HEK293 (cell line): Measurements from ENCODE around the gene HDAC8.

Experiments
- CTCF ChIA-PET: fragments of 350-600 bp; formaldehyde crosslinking; extraction: SDS; loops from one replicate; lab custom pipeline; 2021; ENCODE audit warnings: antibody characterized with exemption; lab: Yijun Ruan, JAX
- POLR2A ChIA-PET: fragments of 300-600 bp; formaldehyde crosslinking; extraction: SDS; loops from one replicate; lab custom pipeline; 2020; ENCODE audit warnings: antibody characterized with exemption, inconsistent platforms; lab: Yijun Ruan, JAX
- H3K27ac ChIP-seq: fragments of 200-500 bp; sonication (Bioruptor generic); 2 replicates; pipeline ENCODE4 v1.5.1; 2014; ENCODE audit warnings: low read depth, low read length, control low read depth, inconsistent platforms; ENCODE audit errors: extremely low read depth
- H3K36me3 ChIP-seq, 2 experiments: fragments of 200-500 bp in 1 of 2; sonication (Bioruptor generic) in 1 of 2; 1 replicate in 1 of 2; 2 replicates in 1 of 2; pipeline ENCODE4 v1.5.1; 2014 to 2017; ENCODE audit warnings: inconsistent platforms in 2 of 2, low read length in 2 of 2; ENCODE audit not compliant: control insufficient read depth in 2 of 2, insufficient read depth in 1 of 2
- H3K4me1 ChIP-seq: fragments of 200-500 bp; sonication (Bioruptor generic); 2 replicates; pipeline ENCODE4 v1.5.1; 2014; ENCODE audit warnings: mild to moderate bottlenecking, low read length, inconsistent platforms; ENCODE audit not compliant: control insufficient read depth, insufficient read depth
- H3K4me3 ChIP-seq: 2 replicates; pipeline ENCODE4 v1.5.1; 2011; ENCODE audit warnings: low read depth, mild to moderate bottlenecking, control low read depth, low read length, moderate library complexity
- H3K9me3 ChIP-seq: fragments of 200-500 bp; sonication (Bioruptor generic); 2 replicates; pipeline ENCODE4 v1.5.1; 2014; ENCODE audit warnings: low read depth, low read length, inconsistent platforms; ENCODE audit not compliant: control insufficient read depth, insufficient read depth
- IKZF3 ChIP-seq: fragments of 450-650 bp; IDR thresholded peaks from 2 replicates; pipeline ENCODE4 v1.5.0; 2018; ENCODE audit warnings: missing biosample characterization, mild to moderate bottlenecking, missing genetic modification characterization, moderate library complexity
- SETDB1 ChIP-seq: IDR thresholded peaks from one replicate; pipeline ENCODE4 v1.6.1; 2017; ENCODE audit warnings: mild to moderate bottlenecking, low read length, moderate library complexity, mixed read lengths; ENCODE audit not compliant: insufficient read length
- ZNF157 ChIP-seq: fragments of 450-650 bp; formaldehyde crosslinking; IDR thresholded peaks from 2 replicates; pipeline ENCODE4 v1.5.1; 2016; ENCODE audit warnings: missing biosample characterization, missing genetic modification characterization
- ZNF169 ChIP-seq: fragments of 450-650 bp; formaldehyde crosslinking; IDR thresholded peaks from 2 replicates; pipeline ENCODE4 v1.5.1; 2016; ENCODE audit warnings: missing biosample characterization, missing genetic modification characterization
- ZNF174 ChIP-seq: fragments of 450-650 bp; formaldehyde crosslinking; IDR thresholded peaks from 2 replicates; pipeline ENCODE4 v1.5.0; 2017; ENCODE audit warnings: missing biosample characterization, mild to moderate bottlenecking, missing genetic modification characterization
- ZNF239 ChIP-seq: fragments of 450-650 bp; formaldehyde crosslinking; IDR thresholded peaks from 2 replicates; pipeline ENCODE4 v1.5.1; 2016; ENCODE audit warnings: missing biosample characterization, missing genetic modification characterization
- ZNF292 ChIP-seq: fragments of 450-650 bp; formaldehyde crosslinking; IDR thresholded peaks from 2 replicates; pipeline ENCODE4 v1.5.1; 2016; ENCODE audit warnings: low read depth, missing biosample characterization, missing genetic modification characterization, borderline replicate concordance
- ZNF544 ChIP-seq: fragments of 450-650 bp; formaldehyde crosslinking; IDR thresholded peaks from 2 replicates; pipeline ENCODE4 v1.5.0; 2017; ENCODE audit warnings: missing biosample characterization, missing genetic modification characterization
- ZNF558 ChIP-seq: fragments of 450-650 bp; formaldehyde crosslinking; IDR thresholded peaks from 2 replicates; pipeline ENCODE4 v1.5.1; 2016; ENCODE audit warnings: missing biosample characterization, missing genetic modification characterization
- ZNF660 ChIP-seq: fragments of 450-650 bp; IDR thresholded peaks from 2 replicates; pipeline ENCODE4 v1.5.1; 2018; ENCODE audit warnings: missing biosample characterization, mild to moderate bottlenecking, missing genetic modification characterization
- ZNF791 ChIP-seq: fragments of 450-650 bp; formaldehyde crosslinking; IDR thresholded peaks from 2 replicates; pipeline ENCODE4 v1.5.1; 2016; ENCODE audit warnings: missing biosample characterization, missing genetic modification characterization
- TF ChIP-seq, protein P1 (sequence below): fragments of 450-650 bp; formaldehyde crosslinking; IDR thresholded peaks from 2 replicates; pipeline ENCODE4 v1.5.1; 2016; ENCODE audit warnings: missing biosample characterization, missing genetic modification characterization
- TF ChIP-seq, protein P2 (sequence below): fragments of 450-650 bp; formaldehyde crosslinking; IDR thresholded peaks from 2 replicates; pipeline ENCODE4; 2016; ENCODE audit warnings: missing biosample characterization, missing genetic modification characterization
- TF ChIP-seq, protein P3 (sequence below): fragments of 450-650 bp; formaldehyde crosslinking; IDR thresholded peaks from 2 replicates; pipeline ENCODE4 v1.5.1; 2016; ENCODE audit warnings: missing biosample characterization, missing genetic modification characterization

The HDAC8 gene

DNA sequence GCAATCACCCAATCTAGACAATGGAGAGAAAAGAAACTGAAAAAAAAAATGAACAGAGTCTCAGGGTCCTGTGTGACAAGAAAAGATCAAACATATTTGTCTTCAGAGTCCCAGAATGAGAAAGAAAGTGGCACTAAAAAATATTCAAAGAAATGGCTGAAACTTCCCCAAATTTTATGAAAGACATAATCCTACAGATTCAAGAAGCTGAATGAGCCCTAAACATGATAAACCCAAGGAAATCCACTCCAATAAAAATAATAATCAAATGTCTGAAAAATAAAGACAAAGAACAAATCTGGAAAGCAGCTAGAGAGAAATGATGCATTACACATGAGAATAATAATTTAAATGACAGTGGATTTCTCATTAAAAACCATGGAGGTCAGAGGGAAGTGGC is 136.6 kb downstream of the HDAC8 start:
- H3K27ac ChIP-seq, result no peak overlapping the region
- H3K9me3 ChIP-seq, result peaks cover 5% of the 10 kb centered on the region
- no peak overlapping the region for H3K4me3 ChIP-seq
- POLR2A ChIA-PET, result no interaction called here
- peak; percentile 93 for TF ChIP-seq ZNF558 (tag by site-specific recombination)
- no peak for TF ChIP-seq ZNF660
- H3K4me1 ChIP-seq, result no peaks in the 10 kb centered on the region
- peaks cover 0 to 3% of the 10 kb centered on the region in 2 experiments; a peak in 1 of 3 replicates for H3K36me3 ChIP-seq
- CTCF ChIA-PET, result no interaction called here

DNA sequence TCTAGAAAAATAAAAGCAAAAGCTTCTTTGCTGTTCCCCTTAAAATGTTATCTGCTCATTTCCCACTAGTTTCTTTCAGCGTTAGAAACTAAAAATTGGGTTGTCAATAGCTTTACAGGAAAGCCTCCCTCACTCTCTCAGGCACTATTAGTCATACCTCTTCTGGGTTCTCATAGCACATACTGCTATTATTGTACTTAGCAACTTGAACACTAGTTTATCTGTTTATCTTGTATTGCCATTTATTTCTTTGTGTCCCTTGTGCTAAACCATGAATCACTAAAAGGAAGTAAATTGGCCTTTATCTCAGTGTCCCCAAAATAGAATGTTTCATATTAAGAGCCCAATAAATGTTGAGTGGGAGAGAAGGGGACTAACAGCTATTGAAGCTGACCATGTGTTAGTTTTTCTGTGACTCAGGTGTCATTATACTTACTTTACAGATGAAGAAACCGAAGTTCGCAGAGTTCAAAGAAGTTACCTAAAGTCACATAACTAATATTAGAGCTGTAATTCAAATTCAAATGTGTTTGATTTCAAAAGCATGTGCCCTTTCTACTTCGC is 142.2 kb downstream of the HDAC8 start:
- Histone ChIP-seq H3K4me3 (no peak overlapping the region), H3K9me3 (no peaks in the 10 kb centered on the region; the same call in 1 of the 2 replicates), H3K27ac (no peak overlapping the region), H3K4me1 (no peaks in the 10 kb centered on the region), H3K36me3 (no peaks in the 10 kb centered on the region)
- TF ChIP-seq, protein P1, sequence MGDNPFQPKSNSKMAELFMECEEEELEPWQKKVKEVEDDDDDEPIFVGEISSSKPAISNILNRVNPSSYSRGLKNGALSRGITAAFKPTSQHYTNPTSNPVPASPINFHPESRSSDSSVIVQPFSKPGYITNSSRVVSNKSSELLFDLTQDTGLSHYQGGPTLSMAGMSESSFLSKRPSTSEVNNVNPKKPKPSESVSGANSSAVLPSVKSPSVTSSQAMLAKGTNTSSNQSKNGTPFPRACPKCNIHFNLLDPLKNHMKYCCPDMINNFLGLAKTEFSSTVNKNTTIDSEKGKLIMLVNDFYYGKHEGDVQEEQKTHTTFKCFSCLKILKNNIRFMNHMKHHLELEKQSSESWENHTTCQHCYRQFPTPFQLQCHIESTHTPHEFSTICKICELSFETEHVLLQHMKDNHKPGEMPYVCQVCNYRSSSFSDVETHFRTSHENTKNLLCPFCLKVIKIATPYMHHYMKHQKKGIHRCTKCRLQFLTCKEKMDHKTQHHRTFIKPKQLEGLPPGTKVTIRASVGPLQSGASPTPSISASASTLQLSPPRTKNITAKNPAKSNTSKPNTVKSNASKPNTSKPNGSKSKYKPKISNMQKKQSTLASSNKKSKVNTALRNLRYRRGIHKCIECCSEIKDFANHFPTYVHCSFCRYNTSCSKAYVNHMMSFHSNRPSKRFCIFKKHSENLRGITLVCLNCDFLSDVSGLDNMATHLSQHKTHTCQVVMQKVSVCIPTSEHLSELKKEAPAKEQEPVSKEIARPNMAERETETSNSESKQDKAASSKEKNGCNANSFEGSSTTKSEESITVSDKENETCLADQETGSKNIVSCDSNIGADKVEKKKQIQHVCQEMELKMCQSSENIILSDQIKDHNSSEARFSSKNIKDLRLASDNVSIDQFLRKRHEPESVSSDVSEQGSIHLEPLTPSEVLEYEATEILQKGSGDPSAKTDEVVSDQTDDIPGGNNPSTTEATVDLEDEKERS, result no peak
- ChIA-PET POLR2A (no interaction called here), CTCF (interaction anchor here (0.6 kb wide), 1 partner anchor 20 kb away, joined by 3 read pairs; no protein-coding TSS in a partner anchor)

DNA sequence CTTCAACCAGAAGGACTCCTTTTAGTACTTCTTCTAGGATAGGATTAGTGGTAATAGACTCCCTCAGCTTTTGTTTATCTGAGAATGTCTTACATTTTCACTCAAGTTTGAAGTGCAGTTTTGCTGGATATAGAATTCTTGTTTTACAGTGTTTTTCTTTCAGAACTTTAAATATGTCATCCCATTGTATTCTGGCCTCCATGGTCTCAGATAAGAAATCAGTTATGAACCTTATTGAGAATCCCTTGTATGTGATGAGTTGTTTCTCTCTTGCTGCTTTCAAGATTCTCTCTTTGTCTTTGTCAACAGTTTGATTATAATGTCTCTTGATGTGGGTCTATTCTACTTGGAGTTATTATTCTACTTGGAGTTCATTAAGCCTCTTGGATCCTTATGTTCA is 150.8 kb downstream of the HDAC8 start:
- Histone ChIP-seq H3K27ac (no peak overlapping the region), H3K9me3 (peaks cover 19% of the 10 kb centered on the region), H3K36me3 (no peaks in the 10 kb centered on the region), H3K4me1 (no peaks in the 10 kb centered on the region), H3K4me3 (no peak overlapping the region)
- TF ChIP-seq ZNF544 (tag by site-specific recombination) (no peak), SETDB1 (peak; percentile 62), ZNF660 (no peak), IKZF3 (tag by site-specific recombination) (no peak), ZNF292 (tag by site-specific recombination) (no peak), ZNF174 (no peak), ZNF791 (tag by site-specific recombination) (peak; percentile 84), ZNF169 (no peak), ZNF239 (tag by site-specific recombination) (no peak), ZNF157 (tag by site-specific recombination) (no peak)
- TF ChIP-seq, protein P1, result no peak
- TF ChIP-seq, protein P2, sequence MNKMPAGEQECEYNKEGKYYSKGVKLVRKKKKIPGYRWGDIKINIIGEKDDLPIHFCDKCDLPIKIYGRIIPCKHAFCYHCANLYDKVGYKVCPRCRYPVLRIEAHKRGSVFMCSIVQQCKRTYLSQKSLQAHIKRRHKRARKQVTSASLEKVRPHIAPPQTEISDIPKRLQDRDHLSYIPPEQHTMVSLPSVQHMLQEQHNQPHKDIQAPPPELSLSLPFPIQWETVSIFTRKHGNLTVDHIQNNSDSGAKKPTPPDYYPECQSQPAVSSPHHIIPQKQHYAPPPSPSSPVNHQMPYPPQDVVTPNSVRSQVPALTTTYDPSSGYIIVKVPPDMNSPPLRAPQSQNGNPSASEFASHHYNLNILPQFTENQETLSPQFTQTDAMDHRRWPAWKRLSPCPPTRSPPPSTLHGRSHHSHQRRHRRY, result no peak
- TF ChIP-seq, protein P3, sequence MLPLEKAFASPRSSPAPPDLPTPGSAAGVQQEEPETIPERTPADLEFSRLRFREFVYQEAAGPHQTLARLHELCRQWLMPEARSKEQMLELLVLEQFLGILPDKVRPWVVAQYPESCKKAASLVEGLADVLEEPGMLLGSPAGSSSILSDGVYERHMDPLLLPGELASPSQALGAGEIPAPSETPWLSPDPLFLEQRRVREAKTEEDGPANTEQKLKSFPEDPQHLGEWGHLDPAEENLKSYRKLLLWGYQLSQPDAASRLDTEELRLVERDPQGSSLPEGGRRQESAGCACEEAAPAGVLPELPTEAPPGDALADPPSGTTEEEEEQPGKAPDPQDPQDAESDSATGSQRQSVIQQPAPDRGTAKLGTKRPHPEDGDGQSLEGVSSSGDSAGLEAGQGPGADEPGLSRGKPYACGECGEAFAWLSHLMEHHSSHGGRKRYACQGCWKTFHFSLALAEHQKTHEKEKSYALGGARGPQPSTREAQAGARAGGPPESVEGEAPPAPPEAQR (tag by site-specific recombination), result no peak
- POLR2A ChIA-PET, result no interaction called here
- CTCF ChIA-PET, result no interaction called here
